LNCaP clone FGC (cell line): ENCODE data around the gene PRSS38.

Source experiments
- DNase-seq: peaks from one replicate; pipeline ENCODE4 v3.0.0-alpha.2; 2011; ENCODE audit warnings: low read depth
- H3K4me3 ChIP-seq: 2 replicates; pipeline ENCODE4 v1.5.1; 2011; ENCODE audit warnings: mild to moderate bottlenecking, low read depth, low read length, control low read depth
- CTCF ChIP-seq: IDR thresholded peaks from 2 replicates; pipeline ENCODE4 v1.5.1; 2012; ENCODE audit warnings: mild to moderate bottlenecking; ENCODE audit not compliant: control insufficient read depth, insufficient read depth; ENCODE audit errors: extremely low read depth

The PRSS38 gene

GRCh38 chr1:227816750-227817446 is 1.4 kb downstream of the PRSS38 start:
- no peak for DNase-seq
- H3K4me3 ChIP-seq, result no peak overlapping the region
- TF ChIP-seq CTCF, result no peak

GRCh38 chr1:227823537-227823936 is 8.1 kb downstream of the PRSS38 start:
- no peak overlapping the region for H3K4me3 ChIP-seq
- no peak for DNase-seq

DNA sequence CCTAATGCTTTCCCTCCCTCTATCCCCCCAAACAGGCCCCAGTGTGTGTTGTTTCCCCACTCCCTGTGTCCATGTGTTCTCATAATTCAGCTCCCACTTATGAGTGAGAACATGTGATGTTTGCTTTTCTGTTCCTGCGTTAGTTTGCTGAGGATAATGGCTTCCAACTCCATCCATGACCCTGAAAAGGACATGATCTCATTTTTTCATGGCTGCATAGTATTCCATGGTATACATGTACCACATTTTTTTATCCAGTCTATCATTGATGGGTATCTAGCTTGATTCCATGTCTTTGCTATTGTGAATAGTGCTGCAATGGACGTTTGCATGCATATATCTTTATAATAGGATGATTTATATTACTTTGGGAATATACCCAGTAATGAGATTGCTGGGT is 8.7 kb downstream of the PRSS38 start:
- TF ChIP-seq CTCF, result no peak
- H3K4me3 ChIP-seq, result no peak overlapping the region
- DNase-seq, result no peak

More at GRCh38 chr1:227823537-227823936, 8.1 kb downstream of the PRSS38 start:
- no peak for TF ChIP-seq CTCF

- no peak for DNase-seq
- no peak for TF ChIP-seq CTCF
- H3K4me3 ChIP-seq, result no peak overlapping the region
Measured at GRCh38 chr1:227828786-227829185, 13.3 kb downstream of the PRSS38 start.

DNA sequence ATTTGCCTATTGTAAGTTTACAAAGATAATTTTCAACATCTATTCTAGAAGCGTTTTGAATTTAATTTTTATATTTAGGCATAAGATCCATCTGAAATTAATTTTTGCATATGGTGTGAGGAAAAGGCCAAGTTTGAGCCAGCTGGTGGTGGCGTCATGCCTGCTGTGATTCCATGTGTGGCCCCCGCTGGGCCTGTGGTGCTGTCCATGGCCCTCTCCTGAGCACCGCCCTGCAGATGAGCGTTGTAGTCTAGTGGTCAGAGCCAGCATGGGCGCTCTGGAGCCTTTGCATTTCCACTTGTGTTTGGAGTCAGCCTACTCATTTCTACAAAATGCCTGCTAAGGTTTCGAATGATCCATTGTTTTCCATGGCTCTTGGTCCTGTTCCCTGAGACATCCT is 22.7 kb downstream of the PRSS38 start:
- H3K4me3 ChIP-seq, result no peak overlapping the region
- DNase-seq, result no peak
- TF ChIP-seq CTCF, result no peak

- TF ChIP-seq CTCF, result no peak
- DNase-seq, result no peak
- no peak overlapping the region for H3K4me3 ChIP-seq
Measured at GRCh38 chr1:227841096-227841495, 25.6 kb downstream of the PRSS38 start.
